Effector memory CD4-positive, alpha-beta T cell (primary cell): ENCODE measurements around the gene NCOA5.

Experiments
- DNase-seq, 3 donors: peaks; one replicate each; pipeline ENCODE4 v3.0.0-alpha.2; 2020
- H3K27ac ChIP-seq: 2 replicates; pipeline ENCODE4 v1.7.0; 2013; ENCODE audit warnings: mild to moderate bottlenecking, low read length, moderate library complexity; ENCODE audit not compliant: insufficient read depth, poor library complexity, severe bottlenecking
- H3K27me3 ChIP-seq: replicated peaks from 2 replicates; pipeline ENCODE4 v1.7.0; 2013; ENCODE audit warnings: mild to moderate bottlenecking, low read length; ENCODE audit not compliant: insufficient read depth, control insufficient read depth, poor library complexity, severe bottlenecking
- H3K36me3 ChIP-seq: 2 replicates; pipeline ENCODE4 v1.7.0; 2013; ENCODE audit warnings: mild to moderate bottlenecking, low read length, moderate library complexity; ENCODE audit not compliant: control insufficient read depth, insufficient read depth
- H3K4me1 ChIP-seq: 2 replicates; pipeline ENCODE4 v1.7.0; 2013; ENCODE audit warnings: low read length, mild to moderate bottlenecking; ENCODE audit not compliant: control insufficient read depth, insufficient read depth, poor library complexity, severe bottlenecking
- H3K4me3 ChIP-seq: 2 replicates; pipeline ENCODE4 v1.7.0; 2013; ENCODE audit warnings: low read length, low read depth, mild to moderate bottlenecking; ENCODE audit not compliant: insufficient read depth, poor library complexity, severe bottlenecking
- H3K9me3 ChIP-seq: 2 replicates; pipeline ENCODE4 v1.7.0; 2013; ENCODE audit warnings: mild to moderate bottlenecking, low read length, moderate library complexity; ENCODE audit not compliant: control insufficient read depth

Gene NCOA5

GRCh38 chr20:46046588-46047310, 43.0 kb downstream of the NCOA5 start:
- Histone ChIP-seq H3K27me3 (peaks cover 2% of the 10 kb centered on the region), H3K4me3 (no peak overlapping the region), H3K36me3 (no peaks in the 10 kb centered on the region), H3K4me1 (no peaks in the 10 kb centered on the region), H3K27ac (no peak overlapping the region), H3K9me3 (no peaks in the 10 kb centered on the region)
- DNase-seq = no peak

- Histone ChIP-seq H3K27me3 (peaks cover 5% of the 10 kb centered on the region), H3K36me3 (no peaks in the 10 kb centered on the region), H3K27ac (no peak overlapping the region), H3K4me1 (no peaks in the 10 kb centered on the region), H3K9me3 (no peaks in the 10 kb centered on the region), H3K4me3 (no peak overlapping the region)
- no peak for DNase-seq
These were observed 44.9 kb downstream of the NCOA5 start for GRCh38 chr20:46044896-46045295.

GRCh38 chr20:46043556-46043955, 46.2 kb downstream of the NCOA5 start:
- DNase-seq = no peak
- Histone ChIP-seq H3K27me3 (peaks cover 5% of the 10 kb centered on the region), H3K9me3 (no peaks in the 10 kb centered on the region), H3K27ac (no peak overlapping the region), H3K36me3 (no peaks in the 10 kb centered on the region), H3K4me1 (no peaks in the 10 kb centered on the region), H3K4me3 (no peak overlapping the region)

GRCh38 chr20:46040902-46041535, 48.7 kb downstream of the NCOA5 start:
- DNase-seq = no peak
- Histone ChIP-seq H3K9me3 (no peaks in the 10 kb centered on the region), H3K27ac (no peak overlapping the region), H3K4me1 (no peaks in the 10 kb centered on the region), H3K36me3 (no peaks in the 10 kb centered on the region), H3K4me3 (no peak overlapping the region), H3K27me3 (peaks cover 3% of the 10 kb centered on the region)

- no peak overlapping the region for H3K27ac ChIP-seq
- H3K27me3 ChIP-seq = peaks cover 13% of the 10 kb centered on the region
- no peak overlapping the region for H3K4me3 ChIP-seq
- no peaks in the 10 kb centered on the region for H3K4me1 ChIP-seq
- DNase-seq = no peak
- H3K36me3 ChIP-seq = no peaks in the 10 kb centered on the region
- H3K9me3 ChIP-seq = no peaks in the 10 kb centered on the region
These were observed 52.7 kb downstream of the NCOA5 start for GRCh38 chr20:46037036-46037435.

GRCh38 chr20:46036370-46036769, 53.4 kb downstream of the NCOA5 start:
- H3K27me3 ChIP-seq = peaks cover 15% of the 10 kb centered on the region
- H3K36me3 ChIP-seq = no peaks in the 10 kb centered on the region
- H3K9me3 ChIP-seq = no peaks in the 10 kb centered on the region
- H3K27ac ChIP-seq = no peak overlapping the region
- DNase-seq = no peak
- no peak overlapping the region for H3K4me3 ChIP-seq
- no peaks in the 10 kb centered on the region for H3K4me1 ChIP-seq

- no peaks in the 10 kb centered on the region for H3K36me3 ChIP-seq
These were observed 54.0 kb downstream of the NCOA5 start for GRCh38 chr20:46035713-46036112.

GRCh38 chr20:46035253-46035652, 54.5 kb downstream of the NCOA5 start:
- H3K4me3 ChIP-seq = no peak overlapping the region
- H3K36me3 ChIP-seq = no peaks in the 10 kb centered on the region
- no peaks in the 10 kb centered on the region for H3K4me1 ChIP-seq
- H3K27me3 ChIP-seq = peaks cover 27% of the 10 kb centered on the region
- H3K27ac ChIP-seq = no peak overlapping the region
- no peak for DNase-seq
- H3K9me3 ChIP-seq = no peaks in the 10 kb centered on the region

More at GRCh38 chr20:46035713-46036112, 54.0 kb downstream of the NCOA5 start:
- peaks cover 22% of the 10 kb centered on the region for H3K27me3 ChIP-seq
- no peaks in the 10 kb centered on the region for H3K4me1 ChIP-seq
- H3K27ac ChIP-seq = no peak overlapping the region
- H3K9me3 ChIP-seq = no peaks in the 10 kb centered on the region
- H3K4me3 ChIP-seq = no peak overlapping the region
- no peak for DNase-seq

- peaks cover 37% of the 10 kb centered on the region for H3K27me3 ChIP-seq
These were observed 55.7 kb downstream of the NCOA5 start for GRCh38 chr20:46034039-46034438.

GRCh38 chr20:46031701-46032254, 58.0 kb downstream of the NCOA5 start:
- H3K27me3 ChIP-seq = peaks cover 47% of the 10 kb centered on the region
- no peak overlapping the region for H3K27ac ChIP-seq
- no peak for DNase-seq
- no peaks in the 10 kb centered on the region for H3K4me1 ChIP-seq
- no peak overlapping the region for H3K4me3 ChIP-seq
- H3K36me3 ChIP-seq = no peaks in the 10 kb centered on the region
- no peaks in the 10 kb centered on the region for H3K9me3 ChIP-seq

More at GRCh38 chr20:46034039-46034438, 55.7 kb downstream of the NCOA5 start:
- no peak overlapping the region for H3K27ac ChIP-seq
- DNase-seq = no peak
- H3K9me3 ChIP-seq = no peaks in the 10 kb centered on the region
- no peaks in the 10 kb centered on the region for H3K36me3 ChIP-seq
- no peak overlapping the region for H3K4me3 ChIP-seq
- H3K4me1 ChIP-seq = no peaks in the 10 kb centered on the region
